ENCODE data around the gene IL31.

GRCh38 chr12:122167356-122167925 lies 6.6 kb downstream of the IL31 start:
- TF ChIP-seq CTCF (conservative IDR thresholded peaks at IDR 0.05; ENCODE audit: low read depth, low read length) (no peak), EZH2 (IDR thresholded peaks at IDR 0.05; ENCODE audit: borderline replicate concordance, low read depth, low read length, poor library complexity, severe bottlenecking) (no peak)

Data from A673 (cell line).